Keratinocyte (primary cell): Measurements from ENCODE around the gene PYDC1. TPM values are rescaled to one million over a fixed set of nuclear protein-coding genes. Genes with fewer than 3 reads are reported as not detected.

Source experiments
- DNase-seq: peaks from one replicate; pipeline ENCODE4 v3.0.0-alpha.2; 2011; ENCODE audit warnings: low read depth, missing footprints, low spot score
- FAIRE-seq: peaks from 2 replicates; lab custom pipeline; 2011; peaks lifted over from hg19 to GRCh38; lab: Jason Lieb, UNC
- H2AFZ ChIP-seq: 2 replicates; pipeline ENCODE4 v1.6.0; 2012; ENCODE audit warnings: low read length, control low read depth, inconsistent platforms; ENCODE audit not compliant: control insufficient read depth
- H3K27ac ChIP-seq: 2 replicates; pipeline ENCODE4 v1.5.1; 2011; ENCODE audit warnings: low read length; ENCODE audit not compliant: control insufficient read depth, insufficient read depth
- H3K27me3 ChIP-seq: 3 replicates; pipeline ENCODE4 v1.6.0; 2011; ENCODE audit warnings: low read length; ENCODE audit not compliant: control insufficient read depth, insufficient read depth; ENCODE audit errors: extremely low read depth
- H3K36me3 ChIP-seq, 2 experiments: 2 replicates in 1 of 2; 3 replicates in 1 of 2; pipeline ENCODE4 v1.5.1; 2011; ENCODE audit warnings: low read length in 2 of 2, mild to moderate bottlenecking in 1 of 2; ENCODE audit not compliant: control insufficient read depth in 2 of 2, insufficient read depth in 2 of 2; ENCODE audit errors: extremely low read depth in 1 of 2
- H3K4me1 ChIP-seq: 3 replicates; pipeline ENCODE4 v1.5.1; 2011; ENCODE audit warnings: low read length; ENCODE audit not compliant: control insufficient read depth, insufficient read depth; ENCODE audit errors: extremely low read depth
- H3K4me2 ChIP-seq: 3 replicates; pipeline ENCODE4 v1.6.0; 2011; ENCODE audit warnings: low read depth, low read length; ENCODE audit not compliant: control insufficient read depth, insufficient read depth; ENCODE audit errors: extremely low read depth
- H3K4me3 ChIP-seq, 3 experiments: fragments of 200-600 bp in 1 of 3; sonication (generic) in 1 of 3; 2 replicates in 2 of 3; 3 replicates in 1 of 3; pipeline ENCODE4 v1.5.1; 2011 to 2016; ENCODE audit warnings: low read length in 3 of 3, mild to moderate bottlenecking in 3 of 3, control low read depth in 2 of 3, inconsistent platforms in 1 of 3, low read depth in 1 of 3, mixed read lengths in 1 of 3, mixed run types in 1 of 3, moderate library complexity in 1 of 3; ENCODE audit not compliant: control insufficient read depth in 2 of 3, insufficient read depth in 2 of 3; ENCODE audit errors: extremely low read depth in 1 of 3
- H3K79me2 ChIP-seq: 2 replicates; pipeline ENCODE4 v1.6.0; 2012; ENCODE audit warnings: low read length; ENCODE audit not compliant: control insufficient read depth, insufficient read depth
- H3K9ac ChIP-seq: 3 replicates; pipeline ENCODE4 v1.6.0; 2011; ENCODE audit warnings: low read length; ENCODE audit not compliant: control insufficient read depth, insufficient read depth; ENCODE audit errors: extremely low read depth
- H3K9me1 ChIP-seq: 3 replicates; pipeline ENCODE4 v1.6.0; 2011; ENCODE audit warnings: low read length; ENCODE audit not compliant: control insufficient read depth, insufficient read depth; ENCODE audit errors: extremely low read depth
- H3K9me3 ChIP-seq: 2 replicates; pipeline ENCODE4 v1.5.1; 2012; ENCODE audit warnings: low read depth, low read length; ENCODE audit not compliant: control insufficient read depth
- H4K20me1 ChIP-seq: 3 replicates; pipeline ENCODE4 v1.6.0; 2011; ENCODE audit warnings: low read length; ENCODE audit not compliant: control insufficient read depth, insufficient read depth; ENCODE audit errors: extremely low read depth
- EZH2 ChIP-seq: IDR thresholded peaks from one replicate; pipeline ENCODE4 v1.6.1; 2012; ENCODE audit warnings: inconsistent platforms, mild to moderate bottlenecking, low read length, moderate library complexity
- dilution Hi-C: fragments of 300-500 bp; cut with MboI; formaldehyde crosslinking; loops from one replicate; pipeline ENCODE4 v1.7.0; 2020; ENCODE audit warnings: low sequenced_read_pairs; ENCODE audit not compliant: extremely low pct_ligation_motif_present
- polyA plus RNA-seq, 5 experiments: library from polyadenylated mRNA; depleted of rRNA in 3 of 5; stranded (reverse) in 3 of 5; stranded (forward) in 1 of 5; unstranded in 1 of 5; fragments of >200 nt; gene quantifications; 1 replicate in 1 of 5; 2 replicates in 3 of 5; 3 replicates in 1 of 5; pipeline versions ENCODE4 v1.2.1 to v1.2.3, GENCODE V29; 2011 to 2012; ENCODE audit warnings: missing spikeins in 2 of 5, low read depth in 1 of 5, low replicate concordance in 1 of 5
- TF ChIP-seq, protein P1 (sequence below), 3 experiments: IDR thresholded peaks in 1 of 3; conservative IDR thresholded peaks in 1 of 3; optimal IDR thresholded peaks in 1 of 3; 2 replicates in 2 of 3; 3 replicates in 1 of 3; pipeline versions ENCODE3 to v1.5.1; 2011; ENCODE audit warnings: low read length in 3 of 3, mild to moderate bottlenecking in 3 of 3, moderate library complexity in 2 of 3, control low read depth in 1 of 3, inconsistent platforms in 1 of 3; ENCODE audit not compliant: insufficient read depth in 2 of 3; ENCODE audit errors: extremely low read depth in 1 of 3

Gene PYDC1
- polyA plus RNA-seq, 1 donor (not counting 4 experiments of a cell fraction or from before 2014, with no cell fraction given): not detected

DNA sequence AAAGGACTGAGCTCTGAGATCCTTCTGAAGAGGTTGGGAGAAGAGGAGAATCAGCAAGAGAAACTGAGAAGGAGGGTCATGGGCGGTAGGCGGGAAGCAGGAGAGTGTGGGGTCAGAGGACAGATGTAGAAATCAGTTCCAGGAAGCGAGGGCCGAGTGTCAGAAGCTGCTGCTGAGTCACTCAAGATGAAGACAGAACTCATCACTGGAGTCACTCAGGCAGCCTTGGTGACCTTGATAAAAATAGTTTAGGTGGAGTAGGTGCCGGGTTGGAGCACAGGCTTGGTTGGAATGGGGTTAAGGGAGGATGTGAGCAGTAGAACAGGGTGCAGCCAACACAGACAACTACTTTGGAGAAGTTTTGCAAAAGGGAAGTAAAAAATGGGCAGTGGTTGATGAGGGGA, 36.7 kb upstream of the PYDC1 start:
- H3K79me2 ChIP-seq: no peaks in the 10 kb centered on the region
- dilution Hi-C loops: no loop called here
- H3K36me3 ChIP-seq: no peaks in the 10 kb centered on the region
- H3K4me2 ChIP-seq: no peak overlapping the region
- TF ChIP-seq, protein P1, sequence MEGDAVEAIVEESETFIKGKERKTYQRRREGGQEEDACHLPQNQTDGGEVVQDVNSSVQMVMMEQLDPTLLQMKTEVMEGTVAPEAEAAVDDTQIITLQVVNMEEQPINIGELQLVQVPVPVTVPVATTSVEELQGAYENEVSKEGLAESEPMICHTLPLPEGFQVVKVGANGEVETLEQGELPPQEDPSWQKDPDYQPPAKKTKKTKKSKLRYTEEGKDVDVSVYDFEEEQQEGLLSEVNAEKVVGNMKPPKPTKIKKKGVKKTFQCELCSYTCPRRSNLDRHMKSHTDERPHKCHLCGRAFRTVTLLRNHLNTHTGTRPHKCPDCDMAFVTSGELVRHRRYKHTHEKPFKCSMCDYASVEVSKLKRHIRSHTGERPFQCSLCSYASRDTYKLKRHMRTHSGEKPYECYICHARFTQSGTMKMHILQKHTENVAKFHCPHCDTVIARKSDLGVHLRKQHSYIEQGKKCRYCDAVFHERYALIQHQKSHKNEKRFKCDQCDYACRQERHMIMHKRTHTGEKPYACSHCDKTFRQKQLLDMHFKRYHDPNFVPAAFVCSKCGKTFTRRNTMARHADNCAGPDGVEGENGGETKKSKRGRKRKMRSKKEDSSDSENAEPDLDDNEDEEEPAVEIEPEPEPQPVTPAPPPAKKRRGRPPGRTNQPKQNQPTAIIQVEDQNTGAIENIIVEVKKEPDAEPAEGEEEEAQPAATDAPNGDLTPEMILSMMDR (optimal IDR thresholded peaks at IDR 0.05 in 1 of 3, IDR thresholded peaks at IDR 0.05 in 1 of 3, conservative IDR thresholded peaks at IDR 0.05 in 1 of 3; ENCODE audit: extremely low read depth in 1 of 3, insufficient read depth in 2 of 3, low read length in 3 of 3): no peak
- no peak for TF ChIP-seq EZH2
- H3K4me3 ChIP-seq: no peak overlapping the region
- no peaks in the 10 kb centered on the region for H3K9me1 ChIP-seq
- H2AFZ ChIP-seq: no peak overlapping the region
- FAIRE-seq (no peak), DNase-seq (no peak)
- no peaks in the 10 kb centered on the region for H3K27me3 ChIP-seq
- no peak overlapping the region for H3K9ac ChIP-seq
- H3K27ac ChIP-seq: no peak overlapping the region
- H3K4me1 ChIP-seq: peaks cover 10% of the 10 kb centered on the region
- H4K20me1 ChIP-seq: no peaks in the 10 kb centered on the region
- no peaks in the 10 kb centered on the region for H3K9me3 ChIP-seq

DNA sequence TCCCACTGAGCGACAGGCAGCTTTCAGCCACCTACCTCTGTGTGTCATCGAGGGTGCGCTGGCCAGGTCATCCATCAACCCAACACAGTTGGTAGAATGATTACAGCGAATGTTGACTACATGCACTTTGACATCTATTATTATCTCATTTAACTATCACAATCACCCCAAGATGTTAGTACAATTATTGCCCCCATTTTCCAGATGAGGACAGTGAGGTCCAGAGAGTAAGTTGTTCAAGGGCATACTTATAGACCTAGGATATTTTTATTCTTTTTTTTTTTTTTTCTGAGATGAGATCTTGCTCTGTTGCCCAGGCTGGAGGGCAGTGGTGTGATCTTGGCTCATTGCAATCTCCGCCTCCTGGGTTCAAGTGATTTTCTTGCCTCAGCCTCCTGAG, 34.5 kb upstream of the PYDC1 start:
- Histone ChIP-seq H3K9me3 (no peaks in the 10 kb centered on the region), H3K4me3 (no peak overlapping the region), H3K9me1 (no peaks in the 10 kb centered on the region), H3K79me2 (no peaks in the 10 kb centered on the region), H3K36me3 (no peaks in the 10 kb centered on the region), H2AFZ (no peak overlapping the region), H3K27me3 (no peaks in the 10 kb centered on the region), H3K27ac (no peak overlapping the region), H3K4me2 (no peak overlapping the region), H3K4me1 (peaks cover 20% of the 10 kb centered on the region), H4K20me1 (no peaks in the 10 kb centered on the region), H3K9ac (no peak overlapping the region)
- FAIRE-seq: no peak
- dilution Hi-C loops: no loop called here
- DNase-seq: no peak
- TF ChIP-seq, protein P1 (optimal IDR thresholded peaks at IDR 0.05 in 1 of 3, IDR thresholded peaks at IDR 0.05 in 1 of 3, conservative IDR thresholded peaks at IDR 0.05 in 1 of 3; ENCODE audit: extremely low read depth in 1 of 3, insufficient read depth in 2 of 3, low read length in 3 of 3): no peak
- TF ChIP-seq EZH2: no peak
